AG10803 (cell line): ENCODE measurements around the gene KMT2D.

Experiments
- DNase-seq: peaks from one replicate; pipeline ENCODE4 v3.0.0; 2010; ENCODE audit warnings: low read depth
- H3K4me3 ChIP-seq: 2 replicates; pipeline ENCODE4 v1.5.1; 2011; ENCODE audit warnings: mild to moderate bottlenecking, low read length, control low read depth
- TF ChIP-seq, protein P1 (sequence below): conservative IDR thresholded peaks from 2 replicates; pipeline ENCODE4 v1.5.1; 2011; ENCODE audit warnings: mild to moderate bottlenecking, low read length, control low read depth, inconsistent platforms

Gene KMT2D

DNA sequence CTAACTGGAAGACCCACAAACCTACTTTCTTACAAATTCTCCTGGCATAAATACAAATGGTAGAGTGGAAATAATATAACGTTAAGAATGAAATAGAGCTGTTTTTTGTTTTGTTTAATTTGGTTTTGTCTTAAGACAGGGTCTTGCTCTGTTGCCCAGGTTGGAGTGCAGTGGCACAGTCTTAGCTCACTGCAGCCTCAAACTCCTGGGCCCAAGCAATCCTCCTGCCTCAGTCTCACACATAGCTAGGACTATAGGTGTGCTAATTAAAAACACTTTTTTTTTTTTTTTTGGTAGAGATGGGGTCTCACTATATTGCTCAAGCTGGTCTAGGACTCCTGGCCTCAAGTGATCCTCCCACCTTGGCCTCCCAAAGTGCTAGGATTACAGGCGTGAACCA lies 38.1 kb upstream of the KMT2D start:
- no peak overlapping the region for H3K4me3 ChIP-seq
- no peak for DNase-seq
- TF ChIP-seq, protein P1, sequence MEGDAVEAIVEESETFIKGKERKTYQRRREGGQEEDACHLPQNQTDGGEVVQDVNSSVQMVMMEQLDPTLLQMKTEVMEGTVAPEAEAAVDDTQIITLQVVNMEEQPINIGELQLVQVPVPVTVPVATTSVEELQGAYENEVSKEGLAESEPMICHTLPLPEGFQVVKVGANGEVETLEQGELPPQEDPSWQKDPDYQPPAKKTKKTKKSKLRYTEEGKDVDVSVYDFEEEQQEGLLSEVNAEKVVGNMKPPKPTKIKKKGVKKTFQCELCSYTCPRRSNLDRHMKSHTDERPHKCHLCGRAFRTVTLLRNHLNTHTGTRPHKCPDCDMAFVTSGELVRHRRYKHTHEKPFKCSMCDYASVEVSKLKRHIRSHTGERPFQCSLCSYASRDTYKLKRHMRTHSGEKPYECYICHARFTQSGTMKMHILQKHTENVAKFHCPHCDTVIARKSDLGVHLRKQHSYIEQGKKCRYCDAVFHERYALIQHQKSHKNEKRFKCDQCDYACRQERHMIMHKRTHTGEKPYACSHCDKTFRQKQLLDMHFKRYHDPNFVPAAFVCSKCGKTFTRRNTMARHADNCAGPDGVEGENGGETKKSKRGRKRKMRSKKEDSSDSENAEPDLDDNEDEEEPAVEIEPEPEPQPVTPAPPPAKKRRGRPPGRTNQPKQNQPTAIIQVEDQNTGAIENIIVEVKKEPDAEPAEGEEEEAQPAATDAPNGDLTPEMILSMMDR, result no peak

- TF ChIP-seq, protein P1, result peak; percentile 79
- H3K4me3 ChIP-seq, result no peak overlapping the region
- peak; percentile 29 for DNase-seq
Measured at GRCh38 chr12:49098035-49098451, 37.4 kb upstream of the KMT2D start.

GRCh38 chr12:49097381-49097780 lies 36.8 kb upstream of the KMT2D start:
- TF ChIP-seq, protein P1, result no peak
- no peak for DNase-seq
- H3K4me3 ChIP-seq, result no peak overlapping the region

DNA sequence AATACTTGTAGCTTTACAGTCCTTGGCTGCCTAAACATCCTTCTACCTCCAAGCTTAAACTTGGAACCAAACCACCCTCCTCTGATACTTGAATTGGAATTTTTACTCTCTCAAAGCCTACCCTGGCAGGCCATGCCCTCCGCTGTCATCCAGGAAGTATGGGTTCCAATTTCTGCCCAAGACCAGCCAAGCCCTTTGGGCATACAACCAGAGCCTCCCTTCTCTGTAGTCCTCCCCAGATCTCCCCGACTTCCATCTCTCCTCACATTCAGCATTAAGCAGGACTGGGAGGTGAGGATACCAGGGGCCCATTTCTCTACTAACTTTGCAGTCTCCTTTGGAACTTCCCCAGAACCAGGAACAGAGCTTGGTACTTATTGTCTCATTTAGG lies 34.4 kb upstream of the KMT2D start:
- DNase-seq, result no peak
- H3K4me3 ChIP-seq, result no peak overlapping the region
- TF ChIP-seq, protein P1, result no peak

GRCh38 chr12:49094160-49094974 lies 33.8 kb upstream of the KMT2D start, which contains the start of gene DHH:
TSS of gene DHH (minus strand) at chr12:49094801. CDS start at chr12:49094512, 289 bp downstream.
- no peak within 1 kb of the TSS; the same call in 1 of the 2 replicates for H3K4me3 ChIP-seq
- no peak for DNase-seq
- TF ChIP-seq, protein P1, result no peak

GRCh38 chr12:49093792-49094159 lies 33.2 kb upstream of the KMT2D start:
- TF ChIP-seq, protein P1, result no peak
- no peak for DNase-seq
- no peak overlapping the region for H3K4me3 ChIP-seq

DNA sequence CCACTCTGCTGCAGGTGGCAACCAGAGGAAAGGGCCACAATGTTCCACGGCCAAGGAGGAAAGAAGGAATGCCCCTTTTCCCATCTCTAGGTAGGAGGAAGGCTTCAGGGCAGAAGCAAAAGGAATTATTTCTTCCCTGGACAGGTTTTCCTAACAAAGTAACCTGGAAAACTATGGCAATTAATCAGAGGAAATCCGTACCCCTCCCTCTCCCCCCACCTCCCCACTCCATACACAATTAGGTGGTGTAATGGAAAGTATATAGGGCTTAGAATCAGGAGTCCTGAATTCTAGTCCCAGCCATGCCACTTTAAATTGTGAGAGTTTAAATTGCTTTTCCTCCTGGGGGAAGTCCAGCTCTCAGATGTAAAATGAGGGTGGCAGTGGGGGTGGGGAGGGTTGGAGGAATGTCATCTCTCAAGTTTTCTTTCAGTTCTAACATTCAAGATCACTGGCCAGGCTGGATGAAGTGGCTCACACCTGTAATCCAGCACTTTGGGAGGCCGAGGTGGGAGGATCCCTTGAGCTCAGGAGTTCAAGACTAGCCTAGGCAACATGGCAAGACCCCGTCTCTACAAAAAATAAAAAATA lies 32.3 kb upstream of the KMT2D start:
- TF ChIP-seq, protein P1, result no peak
- no peak overlapping the region for H3K4me3 ChIP-seq
- DNase-seq, result no peak
